ENCODE measurements around the gene SF3B6.

DNA sequence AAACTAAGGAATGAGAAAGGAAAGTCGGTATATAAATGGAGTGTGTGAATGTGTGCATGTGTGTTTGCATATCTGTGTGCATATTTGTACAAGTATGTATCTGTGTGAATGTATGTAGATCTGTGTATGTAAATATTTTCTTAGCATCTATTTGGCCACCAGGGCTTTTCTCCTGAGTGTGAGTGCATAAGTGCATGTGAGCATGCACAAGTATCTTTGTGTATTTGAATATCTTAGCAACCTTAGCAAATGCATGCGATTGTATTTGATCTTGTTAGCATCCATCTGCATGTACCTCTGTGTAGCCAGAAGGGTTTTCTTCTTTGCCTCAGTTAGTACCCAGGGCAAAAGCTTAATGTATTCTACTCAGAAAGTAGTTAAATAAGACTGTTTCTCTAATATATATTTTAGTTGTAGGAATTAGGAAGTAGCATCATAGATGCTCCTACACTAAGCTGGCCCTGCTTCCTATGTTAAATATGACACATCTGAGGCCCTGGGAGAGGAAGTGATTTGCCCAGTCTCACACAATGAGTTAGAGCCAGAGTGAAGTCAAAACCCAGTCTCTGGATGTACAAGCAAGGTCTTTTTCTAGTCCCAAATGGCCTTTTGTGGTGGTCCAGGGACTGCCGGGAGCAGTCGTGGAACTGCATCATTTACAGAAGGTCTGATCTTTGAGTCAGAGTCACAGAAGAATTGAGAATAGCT is 17.4 kb downstream of the SF3B6 start:
- TF ChIP-seq POLR2A (IDR thresholded peaks at IDR 0.05; ENCODE audit: low read length) (no peak), EP300 (IDR thresholded peaks at IDR 0.05) (no peak), CBX2 (IDR thresholded peaks at IDR 0.05; ENCODE audit: borderline replicate concordance, low read depth) (no peak)
- TF ChIP-seq, protein P1, sequence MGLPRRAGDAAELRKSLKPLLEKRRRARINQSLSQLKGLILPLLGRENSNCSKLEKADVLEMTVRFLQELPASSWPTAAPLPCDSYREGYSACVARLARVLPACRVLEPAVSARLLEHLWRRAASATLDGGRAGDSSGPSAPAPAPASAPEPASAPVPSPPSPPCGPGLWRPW (IDR thresholded peaks at IDR 0.05): no peak
- TF ChIP-seq, protein P2, sequence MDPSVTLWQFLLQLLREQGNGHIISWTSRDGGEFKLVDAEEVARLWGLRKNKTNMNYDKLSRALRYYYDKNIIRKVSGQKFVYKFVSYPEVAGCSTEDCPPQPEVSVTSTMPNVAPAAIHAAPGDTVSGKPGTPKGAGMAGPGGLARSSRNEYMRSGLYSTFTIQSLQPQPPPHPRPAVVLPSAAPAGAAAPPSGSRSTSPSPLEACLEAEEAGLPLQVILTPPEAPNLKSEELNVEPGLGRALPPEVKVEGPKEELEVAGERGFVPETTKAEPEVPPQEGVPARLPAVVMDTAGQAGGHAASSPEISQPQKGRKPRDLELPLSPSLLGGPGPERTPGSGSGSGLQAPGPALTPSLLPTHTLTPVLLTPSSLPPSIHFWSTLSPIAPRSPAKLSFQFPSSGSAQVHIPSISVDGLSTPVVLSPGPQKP (IDR thresholded peaks at IDR 0.05; ENCODE audit: low read depth, low read length): no peak
